NB4 (cell line): ENCODE data around the gene RPL5.

ENCODE experiments used
- DNase-seq: peaks from one replicate; pipeline ENCODE4 v3.0.0; 2010; ENCODE audit warnings: low read depth
- H3K4me3 ChIP-seq: one replicate; pipeline ENCODE4 v1.5.1; 2011; ENCODE audit warnings: mild to moderate bottlenecking, low read depth, low read length, moderate library complexity
- MYC ChIP-seq: IDR thresholded peaks from 2 replicates; pipeline ENCODE4 v1.6.1; 2011; ENCODE audit warnings: low read depth, low read length
- POLR2A ChIP-seq: IDR thresholded peaks from 2 replicates; pipeline ENCODE4 v1.6.1; 2011; ENCODE audit warnings: mild to moderate bottlenecking; ENCODE audit not compliant: insufficient read length; ENCODE audit errors: extremely low read depth
- TF ChIP-seq, protein P1 (sequence below): IDR thresholded peaks from one replicate; pipeline ENCODE4 v1.5.1; 2012; ENCODE audit warnings: low read depth, low read length
- TF ChIP-seq, protein P2 (sequence below): IDR thresholded peaks from 2 replicates; pipeline ENCODE4 v1.6.1; 2011; ENCODE audit warnings: low read depth, low read length

Gene RPL5

DNA sequence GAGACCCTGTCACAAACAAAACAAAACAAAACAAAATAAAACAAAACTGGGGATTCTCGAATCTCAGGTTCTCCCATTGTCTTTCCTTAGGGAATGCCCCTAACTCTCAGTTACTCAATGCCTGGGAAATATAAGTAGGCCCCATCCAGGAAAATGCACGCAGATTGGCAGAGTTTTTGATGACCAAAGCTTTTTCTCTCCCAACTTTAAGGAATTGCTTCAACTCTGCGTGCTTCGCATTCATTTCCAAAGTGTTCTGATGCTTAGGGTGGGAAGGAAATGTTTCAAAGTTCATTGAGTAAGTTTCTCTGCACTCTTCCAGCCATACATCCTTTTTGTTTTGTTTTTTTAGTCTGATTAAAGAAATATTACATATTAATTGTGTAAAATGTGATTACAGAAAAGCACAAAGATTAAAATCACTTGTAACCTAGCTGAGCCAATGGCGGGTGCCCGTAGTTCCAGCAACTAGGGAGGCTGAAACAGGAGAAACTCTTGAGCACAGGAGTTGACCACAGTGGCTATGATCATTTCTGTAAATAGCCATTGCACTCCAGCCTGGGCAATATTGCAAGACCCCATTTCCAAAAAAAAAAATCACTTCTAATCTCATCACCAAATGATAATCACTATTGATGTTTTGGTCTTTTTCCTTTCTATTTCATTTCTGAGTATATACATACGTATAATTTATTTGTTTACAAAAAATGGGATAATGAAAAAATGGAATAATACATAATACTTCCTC is 28.5 kb upstream of the RPL5 start:
- no peak for DNase-seq
- TF ChIP-seq, protein P1, sequence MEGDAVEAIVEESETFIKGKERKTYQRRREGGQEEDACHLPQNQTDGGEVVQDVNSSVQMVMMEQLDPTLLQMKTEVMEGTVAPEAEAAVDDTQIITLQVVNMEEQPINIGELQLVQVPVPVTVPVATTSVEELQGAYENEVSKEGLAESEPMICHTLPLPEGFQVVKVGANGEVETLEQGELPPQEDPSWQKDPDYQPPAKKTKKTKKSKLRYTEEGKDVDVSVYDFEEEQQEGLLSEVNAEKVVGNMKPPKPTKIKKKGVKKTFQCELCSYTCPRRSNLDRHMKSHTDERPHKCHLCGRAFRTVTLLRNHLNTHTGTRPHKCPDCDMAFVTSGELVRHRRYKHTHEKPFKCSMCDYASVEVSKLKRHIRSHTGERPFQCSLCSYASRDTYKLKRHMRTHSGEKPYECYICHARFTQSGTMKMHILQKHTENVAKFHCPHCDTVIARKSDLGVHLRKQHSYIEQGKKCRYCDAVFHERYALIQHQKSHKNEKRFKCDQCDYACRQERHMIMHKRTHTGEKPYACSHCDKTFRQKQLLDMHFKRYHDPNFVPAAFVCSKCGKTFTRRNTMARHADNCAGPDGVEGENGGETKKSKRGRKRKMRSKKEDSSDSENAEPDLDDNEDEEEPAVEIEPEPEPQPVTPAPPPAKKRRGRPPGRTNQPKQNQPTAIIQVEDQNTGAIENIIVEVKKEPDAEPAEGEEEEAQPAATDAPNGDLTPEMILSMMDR = no peak
- no peak for TF ChIP-seq MYC
- TF ChIP-seq, protein P2, sequence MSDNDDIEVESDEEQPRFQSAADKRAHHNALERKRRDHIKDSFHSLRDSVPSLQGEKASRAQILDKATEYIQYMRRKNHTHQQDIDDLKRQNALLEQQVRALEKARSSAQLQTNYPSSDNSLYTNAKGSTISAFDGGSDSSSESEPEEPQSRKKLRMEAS = no peak
- no peak for TF ChIP-seq POLR2A
- no peak overlapping the region for H3K4me3 ChIP-seq

GRCh38 chr1:92804721-92805201 is 27.1 kb upstream of the RPL5 start:
- no peak overlapping the region for H3K4me3 ChIP-seq
- no peak for TF ChIP-seq MYC
- no peak for TF ChIP-seq POLR2A
- TF ChIP-seq, protein P1 = no peak
- TF ChIP-seq, protein P2 = no peak
- DNase-seq = peak; percentile 8

DNA sequence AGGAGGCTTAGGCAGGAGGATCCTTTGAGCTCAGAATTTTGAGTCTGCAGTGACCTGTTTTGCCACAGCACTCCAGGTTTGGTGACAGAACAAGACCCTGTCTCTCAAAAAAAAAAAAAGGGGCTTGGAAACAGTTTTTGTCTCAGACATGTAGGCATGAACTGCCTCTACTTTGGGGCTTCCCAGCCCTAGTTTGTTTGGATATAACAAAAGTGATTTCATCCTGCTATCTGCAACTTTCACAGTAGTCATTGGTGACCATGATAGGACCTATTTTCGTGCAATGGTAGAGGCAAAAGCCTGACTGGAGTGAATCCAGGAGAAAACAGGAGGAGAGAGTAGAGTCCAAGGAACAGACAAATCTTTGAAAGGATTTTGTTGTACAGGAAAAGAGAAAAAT is 26.6 kb upstream of the RPL5 start:
- no peak for TF ChIP-seq MYC
- no peak for TF ChIP-seq POLR2A
- TF ChIP-seq, protein P2 = no peak
- TF ChIP-seq, protein P1 = no peak
- no peak for DNase-seq
- no peak overlapping the region for H3K4me3 ChIP-seq

DNA sequence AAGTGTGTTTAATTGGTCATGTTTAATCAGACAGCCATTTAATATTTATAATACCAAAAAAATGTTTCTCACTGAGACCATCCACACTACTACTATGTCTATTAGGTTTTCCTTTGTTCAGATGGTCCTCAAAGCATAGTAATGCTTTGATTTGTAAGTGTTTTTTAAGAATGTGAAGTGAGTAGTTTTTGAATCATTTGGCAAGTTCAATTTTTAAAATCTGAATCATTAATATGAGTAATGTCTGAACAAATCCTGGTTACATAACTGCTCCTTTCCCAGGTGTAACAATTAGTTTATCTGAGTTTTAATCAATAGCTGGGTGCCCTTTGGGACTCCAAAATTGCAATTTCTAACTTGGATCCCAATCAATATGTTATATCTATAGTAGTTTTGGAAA is 23.5 kb upstream of the RPL5 start:
- DNase-seq = no peak
- H3K4me3 ChIP-seq = no peak overlapping the region
- TF ChIP-seq MYC (no peak), POLR2A (no peak)
- TF ChIP-seq, protein P1 = no peak
- TF ChIP-seq, protein P2 = no peak

- TF ChIP-seq MYC = no peak
- TF ChIP-seq, protein P2 = no peak
- H3K4me3 ChIP-seq = no peak overlapping the region
- no peak for DNase-seq
These were observed 15.1 kb upstream of the RPL5 start for GRCh38 chr1:92816732-92817131.

DNA sequence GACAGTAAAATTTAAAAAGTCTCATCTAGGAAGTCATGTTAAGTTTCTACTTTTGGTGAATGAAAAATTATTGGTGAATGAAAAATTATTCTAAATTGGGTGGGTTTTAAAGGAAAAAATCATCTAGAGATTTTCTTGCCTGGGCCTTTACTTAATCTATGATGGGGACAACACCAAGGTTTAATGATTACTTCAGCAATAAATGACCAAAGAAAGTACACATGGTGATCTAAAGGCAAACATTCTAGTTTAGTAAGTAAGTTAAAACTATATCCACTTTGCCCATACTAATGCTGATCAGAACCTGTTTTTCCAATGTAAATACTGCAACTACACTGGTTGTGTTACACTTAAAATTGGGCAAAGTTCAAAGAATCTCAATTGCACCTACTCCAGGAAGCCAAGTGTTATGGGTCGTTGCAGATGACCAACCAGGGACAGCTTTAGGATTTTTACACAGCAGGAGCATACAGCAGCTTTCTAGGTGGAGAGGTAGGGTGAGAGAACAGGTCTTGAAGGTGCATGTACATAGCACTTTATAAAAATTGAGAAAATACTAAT is 14.6 kb upstream of the RPL5 start:
- DNase-seq = no peak
- no peak overlapping the region for H3K4me3 ChIP-seq
- TF ChIP-seq, protein P2 = no peak
- TF ChIP-seq POLR2A (no peak), MYC (no peak)
- TF ChIP-seq, protein P1 = no peak
